Tibial nerve (tissue), 4 donors: ENCODE data around the gene SCO1. TPM values are rescaled to one million over a fixed set of nuclear protein-coding genes. Genes with fewer than 3 reads are reported as not detected.
"Not testable (repeated sequence)": the region's sequence is repeated elsewhere in the genome, so short reads cannot be mapped to it uniquely, and the experiment has no call there.

ENCODE experiments used
- DNase-seq, 2 donors: peaks; one replicate each; pipeline ENCODE4 v3.0.0-alpha.2; 2019; ENCODE audit warnings: low spot score in 2 of 2
- H3K27ac ChIP-seq, 4 donors: fragments of 200-600 bp; sonication (generic) in 3 of 4; one replicate each; pipeline ENCODE4 v1.5.1; 2017 to 2019; ENCODE audit warnings: mild to moderate bottlenecking in 1 of 4
- H3K27me3 ChIP-seq, 2 donors: fragments of 200-600 bp; sonication (generic) in 1 of 2; one replicate each; pipeline versions ENCODE4 v1.5.1 to v1.6.0; 2017 to 2019
- H3K36me3 ChIP-seq, 3 donors: fragments of 200-600 bp; sonication (generic); one replicate each; pipeline ENCODE4 v1.5.1; 2018 to 2019
- H3K4me1 ChIP-seq, 4 donors: fragments of 200-600 bp; sonication (generic) in 3 of 4; one replicate each; pipeline ENCODE4 v1.5.1; 2017 to 2019
- H3K4me3 ChIP-seq, 4 donors: fragments of 200-600 bp; sonication (generic) in 3 of 4; one replicate each; pipeline ENCODE4 v1.5.1; 2017 to 2019; ENCODE audit warnings: mild to moderate bottlenecking in 1 of 4, moderate library complexity in 1 of 4
- H3K9me3 ChIP-seq, 4 donors: fragments of 200-600 bp; sonication (generic) in 3 of 4; one replicate each; pipeline ENCODE4 v1.5.1; 2017 to 2019
- CTCF ChIP-seq, 5 experiments: fragments of 200-600 bp in 3 of 5; fragments of 450-650 bp in 2 of 5; sonication (generic) in 3 of 5; IDR thresholded peaks; one replicate each; pipeline ENCODE4 v1.5.1; 2016 to 2019; ENCODE audit warnings: antibody characterized with exemption in 5 of 5, mild to moderate bottlenecking in 3 of 5, moderate library complexity in 2 of 5
- EP300 ChIP-seq, 2 donors: sonication (generic); formaldehyde crosslinking; IDR thresholded peaks; one replicate each; pipeline ENCODE4 v1.6.1; 2017; ENCODE audit warnings: antibody characterized with exemption in 2 of 2, mild to moderate bottlenecking in 1 of 2
- POLR2A ChIP-seq, 2 donors: fragments of 450-650 bp; IDR thresholded peaks; one replicate each; pipeline ENCODE4 v1.6.1; 2017; ENCODE audit warnings: antibody characterized with exemption in 2 of 2, mild to moderate bottlenecking in 2 of 2, moderate library complexity in 2 of 2
- WGBS, 2 donors: methylation state at CpG; one replicate each; pipeline ENCODE4 v1.1.5; 2018; 5-methylcytosine and 5-hydroxymethylcytosine counted together
- total RNA-seq, 4 donors: library from RNA; depleted of rRNA; stranded (reverse); fragments of >200 nt; gene quantifications; one replicate each; pipeline ENCODE4 v1.1.0, GENCODE V29; 2016

SCO1 gene
- total RNA-seq, 4 donors from 2014 or later: 17.0 to 26.5 (median 19.5) TPM

- H3K27me3 ChIP-seq: no peaks in the 10 kb centered on the region
- H3K27ac ChIP-seq: no peak overlapping the region
- no peaks in the 10 kb centered on the region for H3K9me3 ChIP-seq
- WGBS, 2 donors: 12 to 18% methylated on average over 6 of the region's 6 CpGs
- no peak overlapping the region for H3K4me3 ChIP-seq
- peak; percentile 26 to 77 for DNase-seq
- H3K36me3 ChIP-seq: no peaks in the 10 kb centered on the region
- peaks cover 0 to 13% (median 0%) of the 10 kb centered on the region in 4 donors for H3K4me1 ChIP-seq
- TF ChIP-seq EP300 (IDR thresholded peaks at IDR 0.05) (peak in 1 of 2 donors; percentile 10), POLR2A (IDR thresholded peaks at IDR 0.05) (no peak), CTCF (IDR thresholded peaks at IDR 0.05) (peak; percentile 62 to 82 (median 77))
Observed at GRCh38 chr17:10737168-10737622, 39.9 kb upstream of the SCO1 start.

- peaks cover 0 to 19% (median 3%) of the 10 kb centered on the region in 4 donors for H3K4me1 ChIP-seq
- no peaks in the 10 kb centered on the region for H3K36me3 ChIP-seq
- no peaks in the 10 kb centered on the region for H3K27me3 ChIP-seq
- H3K27ac ChIP-seq: no peak overlapping the region
- TF ChIP-seq CTCF (IDR thresholded peaks at IDR 0.05): no peak
- TF ChIP-seq EP300 (IDR thresholded peaks at IDR 0.05): no peak
- TF ChIP-seq POLR2A (IDR thresholded peaks at IDR 0.05): no peak
- H3K4me3 ChIP-seq: no peak overlapping the region
- DNase-seq: no peak
- WGBS, 2 donors: 90 to 95% methylated on average over 4 of the region's 4 CpGs
- no peaks in the 10 kb centered on the region for H3K9me3 ChIP-seq
Observed at GRCh38 chr17:10735821-10736220, 38.5 kb upstream of the SCO1 start.

GRCh38 chr17:10735251-10735650 is 37.9 kb upstream of the SCO1 start:
- Histone ChIP-seq H3K27ac (no peak overlapping the region), H3K36me3 (no peaks in the 10 kb centered on the region), H3K27me3 (no peaks in the 10 kb centered on the region), H3K9me3 (no peaks in the 10 kb centered on the region), H3K4me3 (no peak overlapping the region), H3K4me1 (peaks cover 0 to 25% (median 4%) of the 10 kb centered on the region in 4 donors)
- WGBS, 2 donors: 69 to 75% methylated on average over 2 of the region's 2 CpGs
- no peak for TF ChIP-seq POLR2A (IDR thresholded peaks at IDR 0.05)
- TF ChIP-seq CTCF (IDR thresholded peaks at IDR 0.05): no peak
- TF ChIP-seq EP300 (IDR thresholded peaks at IDR 0.05): no peak
- DNase-seq: no peak

DNA sequence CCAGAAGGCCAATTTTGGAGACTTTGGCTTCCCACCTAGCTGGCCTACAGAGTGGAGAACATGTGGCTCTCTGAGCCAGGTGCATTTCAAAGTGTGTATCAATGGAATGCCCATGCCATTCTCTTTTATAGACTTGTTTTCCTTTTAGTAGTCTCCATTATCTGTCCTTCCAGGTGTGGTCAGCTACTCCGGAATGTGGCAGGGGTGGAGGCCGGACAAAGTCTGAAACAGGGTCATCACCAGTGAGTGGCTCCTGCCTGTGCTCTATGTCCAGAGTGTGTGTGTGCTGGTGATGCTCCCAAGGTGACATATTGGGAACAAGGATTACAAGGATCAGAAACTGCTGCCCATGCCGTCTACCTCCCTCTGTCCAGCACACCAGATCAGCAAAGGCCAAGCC is 36.3 kb upstream of the SCO1 start:
- WGBS, 2 donors: 85 to 91% methylated on average over 3 of the region's 3 CpGs
- H3K27ac ChIP-seq: no peak overlapping the region
- TF ChIP-seq EP300 (IDR thresholded peaks at IDR 0.05): no peak
- no peak for TF ChIP-seq POLR2A (IDR thresholded peaks at IDR 0.05)
- H3K9me3 ChIP-seq: no peaks in the 10 kb centered on the region
- no peak overlapping the region for H3K4me3 ChIP-seq
- peaks cover 0 to 33% (median 8%) of the 10 kb centered on the region in 4 donors for H3K4me1 ChIP-seq
- H3K36me3 ChIP-seq: no peaks in the 10 kb centered on the region
- no peak for DNase-seq
- no peaks in the 10 kb centered on the region for H3K27me3 ChIP-seq

GRCh38 chr17:10732121-10732520 is 34.8 kb upstream of the SCO1 start:
- not testable (repeated sequence) for H3K27ac ChIP-seq, H3K9me3 ChIP-seq, H3K36me3 ChIP-seq, H3K4me3 ChIP-seq, DNase-seq, H3K27me3 ChIP-seq
- H3K4me1 ChIP-seq: peaks cover 0 to 23% (median 9%) of the 10 kb centered on the region in 4 donors
- WGBS, 2 donors: 86 to 94% methylated on average over 6 of the region's 6 CpGs

DNA sequence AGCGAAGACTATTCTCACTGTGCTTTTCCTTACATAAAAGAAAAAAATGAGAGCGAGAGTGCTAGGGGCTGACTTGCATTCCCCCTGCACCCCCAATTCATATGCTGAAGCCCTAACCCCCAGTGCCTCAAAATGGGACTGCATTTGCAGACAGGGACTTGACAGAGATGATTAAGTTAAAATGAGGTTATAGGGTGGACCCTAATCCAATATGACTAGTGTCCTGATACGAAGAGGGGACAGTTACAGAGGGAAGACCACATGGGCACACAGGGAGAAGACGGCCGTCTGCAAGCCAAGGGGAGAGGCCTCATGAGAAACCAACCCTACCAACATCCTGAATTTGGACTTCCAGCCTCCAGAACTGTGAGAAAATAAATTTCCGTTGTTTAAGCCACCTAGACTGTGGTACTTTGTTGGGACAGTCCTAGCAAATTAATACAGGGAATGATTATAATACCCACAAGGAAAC is 34.1 kb upstream of the SCO1 start:
- H3K27me3 ChIP-seq: no peaks in the 10 kb centered on the region
- H3K27ac ChIP-seq: peak overlapping the region in 2 of 4 donors; percentile 46 to 97
- H3K9me3 ChIP-seq: no peaks in the 10 kb centered on the region
- no peak overlapping the region for H3K4me3 ChIP-seq
- H3K36me3 ChIP-seq: peaks cover 0 to 8% (median 0%) of the 10 kb centered on the region in 3 donors
- peaks cover 0 to 20% (median 9%) of the 10 kb centered on the region in 4 donors for H3K4me1 ChIP-seq
- DNase-seq: no peak
- TF ChIP-seq POLR2A (IDR thresholded peaks at IDR 0.05) (no peak), EP300 (IDR thresholded peaks at IDR 0.05) (no peak)
- WGBS, 2 donors: 91 to 94% methylated on average over 6 of the region's 6 CpGs

GRCh38 chr17:10730247-10730646 is 32.9 kb upstream of the SCO1 start:
- not testable (repeated sequence) for DNase-seq, H3K9me3 ChIP-seq, H3K27me3 ChIP-seq
- peak overlapping the region; percentile 57 to 87 (median 78) for H3K4me3 ChIP-seq
- peak overlapping the region; percentile 86 to 97 (median 95) for H3K27ac ChIP-seq
- peaks cover 0 to 20% (median under 1%) of the 10 kb centered on the region in 3 donors for H3K36me3 ChIP-seq
- peaks cover 0 to 20% (median 9%) of the 10 kb centered on the region in 4 donors for H3K4me1 ChIP-seq
- 18 to 20% methylated on average over 15 of the region's 15 CpGs for WGBS, 2 donors
